Activated CD8-positive, alpha-beta memory T cell treated with anti-CD3 and anti-CD28 coated beads, Interleukin-2, amount 50 U/mL, for 4 hours (primary cell): ENCODE data around the gene OSBP2.
"Not testable (repeated sequence)": the region's sequence is repeated elsewhere in the genome, so short reads cannot be mapped to it uniquely, and the experiment has no call there.

ENCODE experiments used
- DNase-seq: peaks from one replicate; pipeline ENCODE4 v3.0.0-alpha.2; 2020

The OSBP2 gene

DNA sequence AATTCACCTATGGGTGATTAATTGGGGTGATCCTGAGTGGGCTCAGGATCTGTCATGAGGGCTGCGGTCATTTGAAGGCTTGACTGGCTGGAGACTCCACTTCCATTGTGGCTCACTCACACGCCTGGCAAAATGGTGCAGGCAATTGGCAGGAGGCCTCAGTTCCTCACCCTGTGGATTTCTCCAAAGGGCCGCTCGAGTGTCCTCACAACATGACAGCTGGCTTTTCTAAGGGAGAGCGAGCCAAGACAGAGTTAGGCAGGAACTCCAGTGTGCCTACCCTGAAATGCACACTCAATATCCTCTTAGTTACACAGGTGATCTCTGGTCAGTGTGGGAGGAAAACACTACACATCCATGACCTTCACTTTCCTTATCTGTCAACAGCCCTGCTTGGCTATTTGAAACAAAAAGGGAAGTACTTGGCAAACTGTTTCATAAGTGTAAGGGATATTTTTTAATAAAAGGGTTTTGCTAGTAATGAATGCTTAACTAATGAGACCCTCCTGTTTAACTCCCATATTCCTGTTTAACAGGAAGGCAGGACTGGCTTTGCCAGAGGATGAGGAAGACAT lies 25.7 kb downstream of the OSBP2 start:
- no peak for DNase-seq

DNA sequence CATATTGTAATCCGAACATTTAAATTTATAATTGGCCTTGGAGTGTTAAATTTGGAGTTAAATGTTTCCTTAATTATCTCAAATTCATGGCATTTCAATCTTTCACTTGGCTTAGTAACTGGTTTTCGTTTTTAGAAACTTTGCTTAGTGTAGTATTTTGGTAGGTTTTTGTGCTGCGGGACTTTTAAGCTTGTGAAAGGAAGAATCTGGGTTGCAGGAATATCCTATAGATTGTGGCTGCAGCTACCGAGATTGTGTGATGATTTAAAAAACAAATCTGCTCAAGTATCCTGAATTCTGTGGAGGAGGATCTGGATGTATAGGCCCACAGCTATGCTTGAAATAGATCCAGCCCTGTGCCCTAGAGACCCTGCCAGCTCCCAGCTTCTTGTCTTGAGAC lies 27.1 kb downstream of the OSBP2 start:
- no peak for DNase-seq

DNA sequence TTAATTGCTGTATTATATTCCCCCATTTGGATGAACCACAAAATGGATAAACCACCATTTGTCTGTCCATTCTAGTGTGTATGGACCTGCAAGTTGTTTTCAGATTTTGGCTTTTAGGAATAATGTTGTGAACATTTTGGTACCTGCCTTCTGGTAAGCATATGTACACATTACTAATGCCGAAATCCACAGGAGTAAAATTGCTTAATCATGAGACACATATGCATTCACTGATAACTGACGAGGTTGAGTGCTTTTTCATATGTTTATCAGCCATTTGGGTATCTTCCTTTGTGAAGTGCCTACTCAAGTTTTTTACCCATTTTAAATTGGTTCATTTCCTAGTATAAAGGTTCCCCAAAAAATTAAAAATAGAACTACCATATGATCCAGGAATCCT lies 34.2 kb downstream of the OSBP2 start:
- DNase-seq, result no peak

DNA sequence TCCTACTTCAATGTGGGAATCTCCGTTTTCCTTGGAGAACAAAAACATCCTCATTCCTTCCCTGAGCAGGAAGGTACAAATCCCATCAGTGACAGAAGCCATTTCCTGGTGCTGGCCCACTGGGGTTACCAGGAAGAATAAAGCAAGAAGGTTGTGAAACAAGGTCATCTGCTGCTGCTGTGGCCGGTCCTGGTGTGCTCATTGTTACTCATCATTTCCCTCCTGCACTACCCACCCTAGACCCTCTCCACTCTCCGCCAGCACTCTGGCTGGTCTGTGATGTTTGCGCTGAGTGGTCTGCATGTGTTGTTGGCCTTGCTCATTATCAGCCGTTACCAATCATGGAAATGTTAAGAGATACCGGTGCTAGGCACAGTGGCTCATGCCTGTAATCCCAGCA lies 37.0 kb downstream of the OSBP2 start:
- no peak for DNase-seq

DNA sequence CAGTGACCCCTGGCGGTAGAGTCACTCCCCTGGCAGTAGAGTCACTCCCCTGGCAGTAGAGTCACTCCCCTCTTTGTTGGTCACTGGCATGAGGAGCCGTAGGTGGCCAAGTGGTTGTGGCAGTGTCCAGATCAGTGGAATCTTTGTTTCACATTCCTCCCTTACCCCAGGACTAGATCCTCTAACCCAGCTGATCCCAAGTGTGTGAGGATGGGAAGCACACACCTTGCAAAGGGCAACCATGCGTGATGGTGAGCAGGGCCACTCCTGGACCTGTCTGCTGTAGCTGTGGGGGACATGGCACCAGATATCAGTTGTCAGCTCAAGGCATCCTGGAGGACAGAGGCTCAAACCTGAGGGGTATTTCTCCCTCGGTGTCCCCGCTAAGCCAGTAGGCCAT lies 37.8 kb downstream of the OSBP2 start:
- DNase-seq, result no peak

DNA sequence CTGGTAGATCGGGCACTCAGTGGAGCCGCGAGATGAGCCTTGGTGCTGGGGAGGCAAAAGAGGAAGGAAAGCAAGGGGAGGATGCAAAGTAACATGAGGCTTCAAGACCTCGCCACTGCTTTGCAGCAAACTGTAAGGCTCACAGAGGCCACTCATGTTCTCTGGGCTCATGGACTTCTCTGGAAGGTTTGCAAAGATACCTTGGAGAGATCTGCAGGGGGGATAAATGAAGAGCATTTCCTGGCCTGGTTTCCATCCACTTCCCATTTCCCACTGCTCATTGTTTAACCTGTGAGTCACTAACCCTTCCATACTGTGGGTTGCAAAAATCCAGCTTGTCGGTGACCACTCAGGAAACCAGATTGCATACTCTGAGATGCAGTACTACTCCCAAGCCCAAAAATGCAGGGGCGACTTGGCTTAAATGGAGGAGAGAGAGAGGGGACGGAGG lies 38.5 kb downstream of the OSBP2 start:
- DNase-seq, result no peak

DNA sequence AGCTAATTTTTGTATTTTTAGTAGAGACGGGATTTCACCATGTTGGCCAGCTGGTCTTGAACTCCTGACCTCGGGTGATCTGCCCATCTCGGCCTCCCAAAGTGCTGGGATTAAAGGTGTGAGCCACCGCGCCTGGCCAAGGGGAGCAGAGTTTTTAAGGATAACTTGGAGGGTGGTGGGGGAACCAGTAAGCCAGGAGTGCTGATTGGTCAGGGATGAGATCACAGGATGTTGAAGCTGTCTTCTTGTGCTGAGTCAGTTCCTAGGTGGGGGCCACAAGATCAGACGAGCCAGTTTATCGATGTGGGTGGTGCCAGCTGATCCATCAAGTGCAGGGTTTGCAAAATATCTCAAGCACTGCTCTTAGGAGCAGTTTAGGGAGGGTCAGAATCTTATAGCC lies 45.3 kb downstream of the OSBP2 start:
- not testable (repeated sequence) for DNase-seq

DNA sequence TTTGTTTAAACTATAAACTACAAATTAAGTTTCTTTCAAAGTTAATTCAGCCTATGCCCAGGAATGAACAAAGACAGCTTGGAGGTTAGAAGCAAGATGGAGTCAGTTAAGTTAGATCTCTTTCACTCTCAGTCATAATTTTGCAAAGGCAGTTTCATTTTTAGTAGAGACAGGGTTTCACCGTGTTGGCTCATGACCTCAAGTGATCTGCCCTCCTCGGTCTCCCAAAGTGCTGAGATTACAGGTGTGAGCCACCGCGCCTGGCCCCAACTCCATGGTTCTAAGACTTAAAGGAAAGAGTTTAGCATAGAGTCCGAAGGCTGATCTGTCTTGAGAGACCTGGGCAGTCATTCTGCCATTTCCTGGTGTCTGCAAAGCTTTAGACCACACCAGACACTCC lies 45.8 kb downstream of the OSBP2 start:
- not testable (repeated sequence) for DNase-seq

DNA sequence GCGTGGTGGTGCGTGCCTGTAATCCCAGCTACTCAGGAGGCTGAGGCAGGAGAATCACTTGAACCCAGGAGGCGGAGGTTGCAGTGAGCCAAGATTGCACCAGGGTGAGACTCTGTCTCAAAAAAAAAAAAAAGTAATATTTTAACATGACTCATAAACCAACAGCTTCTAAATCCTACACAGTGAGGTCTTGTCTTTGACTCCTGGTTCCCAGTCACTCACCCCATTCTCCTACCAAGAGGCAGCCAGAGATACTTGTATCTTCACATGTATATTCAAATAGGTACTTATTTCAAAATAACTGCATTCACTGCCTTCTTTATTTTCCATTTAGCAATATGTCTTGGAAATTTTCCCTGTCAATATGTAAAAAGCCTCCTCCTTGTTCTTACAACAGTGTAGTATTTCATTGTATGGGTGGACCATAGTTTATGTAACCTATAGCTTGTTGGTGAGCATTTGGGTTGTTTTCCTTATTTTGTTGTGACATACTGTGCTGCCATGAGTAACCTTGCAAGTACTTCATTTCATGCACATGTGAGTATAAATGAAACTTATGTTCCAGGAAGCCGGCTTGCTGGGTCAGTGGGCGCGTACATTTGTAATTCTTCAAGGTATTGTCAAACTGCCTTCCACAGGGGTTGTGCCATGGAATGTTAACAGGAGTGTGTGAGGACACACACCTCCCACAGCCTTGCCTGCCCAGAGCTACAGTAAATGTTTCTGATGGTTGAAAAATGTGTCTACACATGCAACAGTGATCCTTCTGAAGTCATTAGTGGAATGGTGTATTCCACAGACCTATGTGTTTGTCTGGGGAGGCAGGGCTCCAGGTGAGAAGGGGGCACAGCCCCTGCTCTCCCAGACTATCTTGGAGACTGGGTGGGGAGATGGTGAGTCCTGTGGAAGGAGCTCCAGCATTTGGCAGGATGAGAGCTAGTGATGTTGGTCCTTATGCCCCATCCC lies 47.9 kb downstream of the OSBP2 start:
- DNase-seq, result no peak

DNA sequence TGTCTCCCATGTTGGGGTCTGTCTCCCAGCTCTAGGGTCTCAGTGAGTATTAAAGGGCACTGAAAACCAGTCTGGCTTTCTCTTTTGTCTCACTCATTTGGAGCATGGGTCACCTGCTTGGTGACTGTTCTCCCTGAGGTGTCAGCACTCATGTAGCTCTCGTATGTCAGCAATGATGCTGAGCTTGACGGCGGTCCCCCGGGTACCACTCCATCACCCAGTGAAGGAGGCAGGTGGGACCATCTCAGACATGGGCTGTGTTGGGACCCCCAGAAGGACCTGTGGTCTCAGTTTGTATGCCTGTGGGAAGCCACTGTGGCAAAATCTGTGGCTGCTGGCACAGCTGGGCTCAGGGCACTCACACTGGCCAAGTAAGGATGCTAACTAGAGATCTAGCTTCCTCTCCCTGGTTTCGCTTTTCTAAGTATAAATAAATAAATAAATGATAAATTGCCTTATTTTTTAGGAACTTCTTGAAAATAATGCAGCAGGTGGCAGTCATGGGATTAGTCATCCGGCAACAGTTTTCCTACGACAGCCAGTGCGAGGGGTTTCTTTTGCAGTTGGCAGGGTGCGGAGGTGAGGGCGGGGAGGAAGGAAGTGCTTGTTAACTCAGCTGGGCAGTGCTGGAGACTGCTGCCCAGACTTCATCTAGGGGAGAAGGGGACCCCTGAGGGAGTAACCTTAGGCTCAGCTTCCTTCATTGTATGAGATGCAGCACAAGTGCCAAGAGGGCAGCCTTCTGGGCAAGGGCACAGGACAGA lies 48.8 kb downstream of the OSBP2 start:
- DNase-seq, result no peak

DNA sequence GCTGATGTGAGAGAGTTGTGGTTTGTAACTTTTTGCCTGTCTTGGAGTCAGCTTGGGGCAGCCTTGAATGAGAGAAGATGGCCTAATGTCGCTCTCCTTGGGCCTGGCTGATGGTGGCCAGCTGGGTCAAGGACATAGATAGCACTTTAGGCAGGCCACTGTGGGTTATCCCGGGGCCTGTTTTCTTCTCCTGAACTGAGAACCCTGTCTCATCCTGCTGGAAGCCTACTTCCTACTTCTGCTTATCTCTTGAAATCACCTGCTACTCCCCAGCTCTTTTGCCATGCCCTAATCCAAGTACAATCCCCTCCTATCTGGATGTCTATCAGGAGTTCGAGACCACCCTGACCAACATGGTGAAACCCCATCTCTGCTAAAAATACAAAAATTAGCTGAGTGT lies 49.5 kb downstream of the OSBP2 start:
- no peak for DNase-seq

DNA sequence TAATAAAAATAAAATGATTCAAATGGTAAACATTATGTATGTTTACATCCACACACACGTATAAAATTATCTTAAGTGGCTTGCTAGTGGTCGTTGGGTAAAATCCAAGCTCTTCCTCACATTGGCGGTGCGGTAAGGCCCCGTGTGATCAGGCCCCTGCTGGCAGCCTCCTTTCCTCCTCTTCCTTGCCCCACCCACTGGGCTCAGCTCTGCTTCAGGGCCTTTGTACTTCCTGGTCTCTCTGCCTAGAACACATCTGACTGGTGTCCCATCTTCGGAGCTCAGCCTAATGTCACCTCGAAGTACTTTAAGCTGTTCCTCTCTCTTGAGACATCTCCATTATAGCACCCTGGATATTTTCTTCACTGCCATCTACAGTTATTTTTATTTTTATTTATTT lies 52.8 kb downstream of the OSBP2 start:
- DNase-seq, result no peak

DNA sequence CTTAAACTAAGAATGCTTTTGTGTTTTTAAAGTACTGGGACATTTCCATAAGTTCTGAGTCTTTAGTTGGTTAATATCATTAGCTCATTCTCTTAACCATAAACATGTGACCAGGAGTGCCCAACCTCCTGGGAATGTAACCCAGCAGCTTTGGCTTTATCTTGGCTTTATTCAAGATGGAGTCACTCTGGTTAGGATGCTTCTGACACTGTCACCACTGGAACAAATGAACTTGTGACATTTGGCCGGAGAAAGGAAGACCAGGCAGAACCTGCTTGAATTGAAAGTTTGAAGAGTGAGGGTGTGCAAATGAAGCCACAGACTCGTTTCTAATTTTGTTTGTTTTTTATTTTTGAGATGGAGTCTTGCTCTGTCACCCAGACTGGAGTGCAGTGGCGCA lies 54.6 kb downstream of the OSBP2 start:
- no peak for DNase-seq

DNA sequence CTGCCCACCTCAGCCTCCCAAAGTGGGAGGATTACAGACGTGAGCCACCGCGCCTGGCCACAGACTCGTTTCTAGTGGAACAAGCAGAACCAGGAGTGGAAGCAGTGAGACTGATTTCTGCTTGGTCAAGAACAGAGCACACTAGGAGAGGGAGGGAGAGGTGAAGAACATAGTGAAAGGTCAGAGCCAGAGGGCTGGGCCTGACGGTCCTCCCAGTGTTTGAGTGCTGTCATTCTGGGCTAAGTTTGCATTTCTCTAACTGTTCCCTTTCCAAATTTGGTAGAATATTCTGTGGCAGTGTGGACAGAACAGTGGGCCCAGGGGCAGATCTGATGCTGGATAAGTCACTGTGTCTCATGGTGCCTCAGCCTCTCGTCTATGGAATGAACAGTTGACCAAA lies 55.2 kb downstream of the OSBP2 start:
- DNase-seq, result no peak

DNA sequence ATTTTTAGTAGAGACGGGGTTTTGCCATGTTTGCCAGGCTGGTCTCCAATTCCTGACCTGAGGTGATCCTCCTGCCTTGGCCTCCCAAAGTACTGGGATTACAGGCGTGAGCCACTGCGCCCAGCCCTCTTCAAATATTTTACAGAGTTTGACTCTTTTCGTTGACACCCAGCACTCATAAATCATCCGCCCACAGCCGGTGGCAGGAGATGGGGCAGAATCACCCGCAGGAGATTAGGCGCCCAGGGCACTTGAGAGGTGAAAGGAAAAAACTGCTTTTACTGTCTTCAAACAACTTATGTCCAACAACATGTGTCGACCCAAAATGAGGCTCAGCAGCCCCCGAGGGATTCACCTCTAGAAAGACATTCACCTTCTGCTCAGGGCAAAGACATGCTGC lies 56.9 kb downstream of the OSBP2 start:
- DNase-seq, result no peak

DNA sequence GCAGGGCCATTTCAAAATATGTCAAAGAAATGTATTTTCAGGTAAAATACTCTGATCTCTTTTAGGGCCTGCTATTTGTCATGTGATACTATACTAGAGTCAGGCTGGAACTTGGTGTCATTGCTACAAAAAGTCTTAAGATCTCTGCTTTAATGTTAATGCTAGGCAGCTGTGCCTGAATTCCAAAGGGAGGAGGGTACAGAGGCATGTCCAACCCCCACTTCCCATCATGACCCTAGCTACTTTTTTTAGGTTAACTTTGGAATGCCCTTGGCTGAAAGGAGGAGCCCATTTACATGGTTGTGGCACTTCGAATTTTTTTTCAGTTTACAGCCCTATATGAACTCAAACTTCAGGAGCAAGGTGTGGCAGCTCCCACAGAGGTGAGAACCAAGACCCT lies 58.1 kb downstream of the OSBP2 start:
- DNase-seq, result no peak

DNA sequence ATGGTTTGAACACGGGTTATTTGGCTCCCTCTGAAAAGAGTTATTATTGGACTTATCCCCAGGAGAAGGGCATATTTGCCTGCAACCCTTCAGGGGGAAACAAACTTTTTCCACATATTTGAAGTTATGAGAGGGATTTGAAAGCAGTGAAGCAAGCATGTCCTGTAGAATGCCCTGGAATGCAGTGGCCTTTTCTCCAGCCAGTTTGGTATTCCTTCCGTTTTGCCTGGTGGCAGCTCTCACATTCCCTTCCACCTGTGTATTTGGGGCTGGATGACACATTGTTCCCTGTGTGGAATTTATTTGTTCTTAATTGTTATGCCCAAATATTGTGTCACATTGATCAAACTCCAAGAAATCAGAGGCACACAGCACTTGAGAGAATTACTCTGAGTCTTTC lies 59.0 kb downstream of the OSBP2 start:
- no peak for DNase-seq

DNA sequence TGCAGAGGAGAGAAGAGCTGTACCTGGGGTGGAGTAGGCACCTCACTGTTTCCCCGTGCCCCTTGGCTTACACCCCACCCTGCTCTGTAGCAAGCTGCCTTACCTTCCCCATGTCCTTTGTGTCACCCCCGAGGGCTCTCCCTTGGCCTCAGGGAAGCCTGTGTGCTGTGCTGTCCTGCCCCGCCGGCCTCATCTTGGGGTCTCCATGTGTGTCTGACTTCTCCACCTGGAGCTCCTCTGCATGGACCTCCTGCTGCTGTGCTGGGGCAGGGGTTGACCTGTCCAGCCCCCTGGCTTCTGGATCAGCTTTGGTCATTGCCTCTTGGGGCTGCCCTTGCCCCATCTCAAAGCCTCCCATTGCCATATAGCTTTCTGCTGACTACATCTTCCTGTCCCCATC lies 59.8 kb downstream of the OSBP2 start:
- no peak for DNase-seq

DNA sequence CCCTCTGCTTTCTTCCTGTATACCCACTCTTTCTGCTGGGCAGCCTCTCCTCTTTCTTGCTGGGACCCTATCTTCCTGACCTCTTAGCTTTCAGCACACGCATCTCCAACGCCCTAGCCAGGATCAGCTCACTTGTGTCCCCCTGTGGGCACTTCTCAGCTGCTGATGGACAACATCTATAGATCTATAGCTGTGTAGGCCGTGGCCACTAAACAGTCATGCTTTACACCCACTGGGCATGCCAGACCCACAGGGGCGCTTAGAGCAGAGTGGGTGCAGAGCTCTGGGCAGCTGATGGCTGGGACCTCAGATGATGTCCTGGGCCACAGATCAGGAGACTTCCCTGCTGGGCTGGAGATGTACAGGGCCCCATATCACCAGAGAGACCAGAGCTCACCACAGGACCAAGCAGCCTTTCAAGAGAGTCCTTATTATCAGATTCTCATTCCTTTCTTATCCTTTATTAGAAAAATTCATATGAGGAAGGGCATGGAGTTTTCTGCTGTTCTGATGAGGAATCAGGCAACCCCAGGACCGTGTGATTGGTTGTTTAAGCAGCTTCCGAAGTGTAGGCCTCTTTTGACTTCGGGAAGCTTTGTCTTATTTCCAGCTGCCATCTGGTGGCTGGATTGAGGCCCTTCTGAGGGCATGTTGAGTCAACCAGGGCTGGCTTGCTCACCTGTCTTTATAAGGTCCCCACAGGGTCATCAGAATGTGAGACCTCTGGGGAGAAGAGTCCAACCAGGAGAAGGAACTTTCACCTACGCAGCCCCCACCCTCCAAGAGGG lies 60.5 kb downstream of the OSBP2 start:
- DNase-seq, result peak; percentile 48

DNA sequence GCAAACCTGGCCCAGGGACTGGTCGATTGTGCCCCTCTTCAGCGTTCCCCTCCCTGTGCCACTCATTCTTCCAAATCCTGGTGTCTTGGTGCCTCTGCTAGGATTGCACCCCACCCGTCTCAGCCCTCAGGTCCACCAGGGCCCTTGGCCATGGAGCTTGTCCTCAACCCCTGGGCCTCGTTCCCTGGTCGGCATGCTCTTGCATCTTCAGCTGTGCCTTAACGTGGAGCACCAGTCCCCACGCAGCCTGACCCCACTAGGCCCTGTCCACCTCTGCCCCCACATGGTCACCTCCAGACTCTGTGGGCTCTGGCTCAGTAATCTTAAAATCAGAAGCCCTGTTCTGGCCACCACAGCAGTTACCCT lies 61.1 kb downstream of the OSBP2 start:
- no peak for DNase-seq

DNA sequence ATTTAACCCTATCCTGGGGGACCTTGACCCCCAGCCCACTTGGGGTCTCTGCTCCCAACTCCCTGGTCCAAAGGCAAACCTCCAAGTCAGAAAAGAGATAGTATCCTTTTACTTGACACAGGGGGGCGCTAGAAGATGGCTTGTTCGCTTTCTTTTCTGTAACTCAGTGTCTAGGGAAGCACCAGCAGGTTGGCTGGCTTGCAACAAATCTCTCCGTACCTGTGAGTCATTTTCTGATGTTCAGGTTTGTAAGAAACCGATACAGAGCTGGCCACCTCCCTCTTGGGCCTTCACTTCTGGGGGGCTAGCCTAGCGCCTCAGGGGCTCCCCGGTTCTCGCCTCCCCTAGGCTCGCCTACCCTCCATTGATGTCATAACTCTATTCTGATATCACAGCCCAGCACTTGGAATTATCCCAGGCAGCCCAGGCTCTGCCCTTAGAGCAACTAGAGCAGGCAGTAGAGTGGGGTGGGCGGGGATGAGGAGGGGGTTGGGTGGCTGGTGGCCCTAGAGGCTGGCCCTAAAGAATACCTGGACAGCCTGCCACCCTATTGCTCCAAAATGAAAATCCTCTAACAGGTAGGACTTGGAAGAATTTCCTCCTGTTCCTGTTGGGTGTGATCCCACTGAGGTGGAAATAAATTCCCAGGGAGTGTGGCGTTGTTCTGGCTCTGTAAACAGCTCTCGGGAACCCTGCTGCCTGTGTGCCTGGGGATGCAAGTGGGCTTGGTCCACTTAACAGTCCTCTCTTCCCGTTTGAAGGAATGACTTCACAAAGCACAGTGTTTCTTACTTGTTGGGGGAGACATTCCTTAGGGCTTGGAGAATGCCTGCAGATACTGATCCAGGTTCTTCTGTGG lies 69.4 kb downstream of the OSBP2 start:
- DNase-seq, result peak; percentile 31

DNA sequence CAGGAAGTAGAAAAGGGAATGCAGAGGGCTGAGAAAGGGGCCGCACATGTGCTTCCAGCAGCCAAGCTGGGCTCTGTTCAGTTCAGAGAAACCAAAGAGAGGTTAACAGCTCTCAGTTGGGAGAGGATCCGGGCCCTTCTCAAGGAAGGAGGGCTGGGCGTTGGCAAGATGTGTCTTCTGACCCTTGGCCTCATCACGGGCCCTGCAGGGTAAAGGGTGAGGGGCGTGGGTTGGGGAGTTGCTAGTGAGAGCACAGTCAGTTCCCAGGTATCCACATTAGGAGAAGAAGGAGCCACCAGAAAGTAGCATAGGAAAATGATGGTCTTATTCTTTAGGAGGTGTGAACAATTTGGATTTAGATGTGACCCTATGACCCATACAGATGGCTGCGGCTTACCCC lies 73.0 kb downstream of the OSBP2 start:
- no peak for DNase-seq
